Measurements from ENCODE around the gene MRPL48.

DNA sequence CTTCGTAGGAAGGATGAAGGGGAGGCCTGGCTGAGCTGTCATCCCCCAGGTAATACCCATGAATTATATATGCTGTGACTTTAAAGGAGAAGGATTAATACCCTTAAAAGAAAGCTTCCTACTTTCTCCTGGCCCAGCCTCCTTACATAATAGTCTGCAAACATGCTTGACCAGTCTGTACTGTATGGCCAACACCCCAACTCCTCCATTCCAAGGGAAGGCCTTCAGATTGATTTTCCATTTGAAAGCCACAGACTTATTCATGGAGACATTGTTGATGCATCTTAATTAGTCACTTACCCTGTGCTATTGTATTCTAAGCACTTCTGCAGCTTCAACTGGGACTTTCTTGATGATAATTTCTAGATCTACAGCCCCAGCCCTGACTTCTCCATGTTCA, 91.1 kb downstream of the MRPL48 start:
- no peak for TF ChIP-seq RAD21 (IDR thresholded peaks at IDR 0.05)
- TF ChIP-seq, protein P1, sequence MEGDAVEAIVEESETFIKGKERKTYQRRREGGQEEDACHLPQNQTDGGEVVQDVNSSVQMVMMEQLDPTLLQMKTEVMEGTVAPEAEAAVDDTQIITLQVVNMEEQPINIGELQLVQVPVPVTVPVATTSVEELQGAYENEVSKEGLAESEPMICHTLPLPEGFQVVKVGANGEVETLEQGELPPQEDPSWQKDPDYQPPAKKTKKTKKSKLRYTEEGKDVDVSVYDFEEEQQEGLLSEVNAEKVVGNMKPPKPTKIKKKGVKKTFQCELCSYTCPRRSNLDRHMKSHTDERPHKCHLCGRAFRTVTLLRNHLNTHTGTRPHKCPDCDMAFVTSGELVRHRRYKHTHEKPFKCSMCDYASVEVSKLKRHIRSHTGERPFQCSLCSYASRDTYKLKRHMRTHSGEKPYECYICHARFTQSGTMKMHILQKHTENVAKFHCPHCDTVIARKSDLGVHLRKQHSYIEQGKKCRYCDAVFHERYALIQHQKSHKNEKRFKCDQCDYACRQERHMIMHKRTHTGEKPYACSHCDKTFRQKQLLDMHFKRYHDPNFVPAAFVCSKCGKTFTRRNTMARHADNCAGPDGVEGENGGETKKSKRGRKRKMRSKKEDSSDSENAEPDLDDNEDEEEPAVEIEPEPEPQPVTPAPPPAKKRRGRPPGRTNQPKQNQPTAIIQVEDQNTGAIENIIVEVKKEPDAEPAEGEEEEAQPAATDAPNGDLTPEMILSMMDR (IDR thresholded peaks at IDR 0.05; ENCODE audit: low read depth, low read length, missing input control), result no peak
- TF ChIP-seq, protein P2, sequence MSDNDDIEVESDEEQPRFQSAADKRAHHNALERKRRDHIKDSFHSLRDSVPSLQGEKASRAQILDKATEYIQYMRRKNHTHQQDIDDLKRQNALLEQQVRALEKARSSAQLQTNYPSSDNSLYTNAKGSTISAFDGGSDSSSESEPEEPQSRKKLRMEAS (IDR thresholded peaks at IDR 0.05), result no peak
- TF ChIP-seq TAF1 (conservative IDR thresholded peaks at IDR 0.05), result no peak
- TF ChIP-seq, protein P3, sequence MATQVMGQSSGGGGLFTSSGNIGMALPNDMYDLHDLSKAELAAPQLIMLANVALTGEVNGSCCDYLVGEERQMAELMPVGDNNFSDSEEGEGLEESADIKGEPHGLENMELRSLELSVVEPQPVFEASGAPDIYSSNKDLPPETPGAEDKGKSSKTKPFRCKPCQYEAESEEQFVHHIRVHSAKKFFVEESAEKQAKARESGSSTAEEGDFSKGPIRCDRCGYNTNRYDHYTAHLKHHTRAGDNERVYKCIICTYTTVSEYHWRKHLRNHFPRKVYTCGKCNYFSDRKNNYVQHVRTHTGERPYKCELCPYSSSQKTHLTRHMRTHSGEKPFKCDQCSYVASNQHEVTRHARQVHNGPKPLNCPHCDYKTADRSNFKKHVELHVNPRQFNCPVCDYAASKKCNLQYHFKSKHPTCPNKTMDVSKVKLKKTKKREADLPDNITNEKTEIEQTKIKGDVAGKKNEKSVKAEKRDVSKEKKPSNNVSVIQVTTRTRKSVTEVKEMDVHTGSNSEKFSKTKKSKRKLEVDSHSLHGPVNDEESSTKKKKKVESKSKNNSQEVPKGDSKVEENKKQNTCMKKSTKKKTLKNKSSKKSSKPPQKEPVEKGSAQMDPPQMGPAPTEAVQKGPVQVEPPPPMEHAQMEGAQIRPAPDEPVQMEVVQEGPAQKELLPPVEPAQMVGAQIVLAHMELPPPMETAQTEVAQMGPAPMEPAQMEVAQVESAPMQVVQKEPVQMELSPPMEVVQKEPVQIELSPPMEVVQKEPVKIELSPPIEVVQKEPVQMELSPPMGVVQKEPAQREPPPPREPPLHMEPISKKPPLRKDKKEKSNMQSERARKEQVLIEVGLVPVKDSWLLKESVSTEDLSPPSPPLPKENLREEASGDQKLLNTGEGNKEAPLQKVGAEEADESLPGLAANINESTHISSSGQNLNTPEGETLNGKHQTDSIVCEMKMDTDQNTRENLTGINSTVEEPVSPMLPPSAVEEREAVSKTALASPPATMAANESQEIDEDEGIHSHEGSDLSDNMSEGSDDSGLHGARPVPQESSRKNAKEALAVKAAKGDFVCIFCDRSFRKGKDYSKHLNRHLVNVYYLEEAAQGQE (IDR thresholded peaks at IDR 0.05), result no peak
- TF ChIP-seq, protein P4, sequence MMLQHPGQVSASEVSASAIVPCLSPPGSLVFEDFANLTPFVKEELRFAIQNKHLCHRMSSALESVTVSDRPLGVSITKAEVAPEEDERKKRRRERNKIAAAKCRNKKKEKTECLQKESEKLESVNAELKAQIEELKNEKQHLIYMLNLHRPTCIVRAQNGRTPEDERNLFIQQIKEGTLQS (IDR thresholded peaks at IDR 0.05), result no peak
- TF ChIP-seq SP1 (IDR thresholded peaks at IDR 0.05), result no peak
